ENCODE data around the gene ADGRE3.

ADGRE3 gene

DNA sequence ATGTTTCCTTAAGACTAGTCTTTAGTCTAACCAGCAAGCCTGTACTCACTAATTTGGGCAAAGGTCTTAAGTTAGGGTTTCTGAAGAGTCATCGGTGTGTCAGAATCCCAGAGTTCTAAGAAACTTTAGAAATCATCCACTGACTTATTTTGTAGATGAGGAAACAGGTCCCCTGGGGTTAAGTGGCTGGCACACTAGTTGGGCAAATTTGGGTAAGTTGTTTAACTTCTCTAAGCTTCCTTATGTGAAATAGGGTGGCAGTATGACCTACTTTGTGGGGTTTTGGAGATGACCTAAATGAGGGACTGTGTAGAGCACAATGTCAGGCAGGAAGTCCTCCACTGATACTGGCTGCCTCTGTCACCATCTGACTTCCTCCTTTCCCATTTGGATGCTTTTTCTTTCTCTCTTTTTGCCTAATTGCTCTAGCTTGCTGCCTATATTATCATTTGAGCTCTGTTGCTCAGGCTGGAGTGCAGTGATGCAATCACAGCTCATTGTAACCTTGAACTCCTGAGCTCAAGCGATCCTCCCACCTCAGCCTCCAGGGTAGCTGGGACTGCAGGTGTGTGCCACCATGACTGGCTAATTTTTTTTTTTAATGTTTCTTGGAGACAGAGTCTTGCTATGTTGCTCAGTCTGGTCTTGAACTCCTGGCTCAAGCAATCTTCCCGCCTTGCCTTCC, 2.3 kb downstream of the ADGRE3 start:
- H3K27ac ChIP-seq = no peak overlapping the region
- no peak for DNase-seq (ENCODE audit: low spot score)
- H3K4me3 ChIP-seq = no peak overlapping the region
- no peak for TF ChIP-seq CTCF (IDR thresholded peaks at IDR 0.05)

- DNase-seq (ENCODE audit: low spot score) = no peak
- no peak for TF ChIP-seq CTCF (IDR thresholded peaks at IDR 0.05)
- no peak overlapping the region for H3K27ac ChIP-seq
- H3K4me3 ChIP-seq = no peak overlapping the region
Observed at GRCh38 chr19:14670408-14670807, 4.2 kb downstream of the ADGRE3 start.

DNA sequence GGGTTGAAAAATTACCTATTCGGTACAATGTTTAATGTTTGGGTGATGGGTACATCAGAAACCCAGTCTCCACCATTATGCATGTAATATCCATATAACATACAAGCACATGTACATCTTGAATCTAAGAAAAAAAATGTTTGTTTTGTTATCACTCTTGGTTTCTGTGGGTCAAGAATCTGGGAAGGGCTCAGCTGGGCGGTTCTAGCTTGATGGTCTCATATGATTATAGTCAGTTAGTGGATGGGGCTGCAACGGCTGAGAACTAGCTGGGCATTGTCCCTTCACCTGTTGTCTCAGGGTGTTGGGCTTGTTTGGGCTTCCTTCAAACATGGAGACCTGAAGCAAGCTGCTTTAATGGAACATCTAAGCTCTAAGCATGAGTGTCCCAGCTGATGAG, 4.7 kb downstream of the ADGRE3 start:
- DNase-seq (ENCODE audit: low spot score) = no peak
- H3K27ac ChIP-seq = no peak overlapping the region
- no peak for TF ChIP-seq CTCF (IDR thresholded peaks at IDR 0.05)
- no peak overlapping the region for H3K4me3 ChIP-seq

DNA sequence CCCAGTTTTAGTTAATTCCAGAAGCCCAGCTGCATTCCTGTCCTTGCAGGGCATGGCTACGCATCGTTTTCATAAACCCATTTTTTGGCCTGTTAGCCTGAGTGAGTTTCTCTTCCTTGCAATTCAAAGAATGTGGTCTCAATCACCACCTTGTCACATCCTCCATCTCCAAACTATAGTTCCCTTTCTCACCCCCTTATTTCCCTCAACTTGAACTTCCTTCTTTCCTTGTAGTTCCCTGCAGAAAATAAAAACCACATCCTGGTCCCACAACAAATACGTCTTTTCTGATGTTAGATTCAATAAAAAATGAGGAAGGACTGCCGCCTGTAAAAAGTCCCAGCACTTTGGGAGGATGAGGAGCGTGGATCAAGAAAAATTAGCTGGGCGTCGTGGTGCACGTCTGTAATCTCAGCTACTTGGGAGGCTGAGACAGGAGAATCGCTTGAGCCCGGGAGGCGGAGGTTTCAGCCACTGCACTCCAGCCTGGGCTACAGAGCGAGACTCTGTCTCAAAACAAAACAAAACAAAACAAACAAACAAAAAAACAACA, 13.2 kb downstream of the ADGRE3 start:
- Histone ChIP-seq H3K4me3 (no peak overlapping the region), H3K27ac (no peak overlapping the region)
- no peak for DNase-seq (ENCODE audit: low spot score)
- no peak for TF ChIP-seq CTCF (IDR thresholded peaks at IDR 0.05)

DNA sequence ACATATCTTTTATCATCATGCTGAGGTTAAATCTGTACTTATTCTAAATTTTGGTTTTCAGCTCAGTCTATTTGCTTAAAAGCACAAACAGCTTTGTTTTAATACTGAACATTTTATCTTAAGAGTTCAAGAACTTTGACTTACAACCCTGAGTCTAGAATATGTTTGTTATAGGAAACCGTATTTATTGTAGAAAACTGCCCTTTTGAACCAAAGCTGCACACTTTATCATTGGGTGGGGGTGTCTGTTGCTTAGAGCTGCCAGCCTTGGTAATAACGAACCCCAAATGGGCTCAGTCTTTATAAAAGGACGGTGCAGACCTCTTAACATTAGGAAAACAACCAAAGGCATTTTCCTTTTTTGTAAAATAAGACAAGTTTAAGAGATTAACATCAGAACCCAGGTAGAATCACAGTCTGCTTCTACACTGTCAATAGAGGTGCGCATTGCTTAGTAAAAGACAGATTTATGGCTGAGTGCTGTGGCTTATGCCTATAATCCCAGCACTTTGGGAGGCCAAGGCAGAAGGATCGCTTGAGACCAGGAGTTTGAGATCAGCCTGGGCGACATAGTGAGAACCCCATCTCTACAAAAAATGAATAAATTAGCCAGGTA, 14.7 kb downstream of the ADGRE3 start:
- Histone ChIP-seq H3K27ac (no peak overlapping the region), H3K4me3 (no peak overlapping the region)
- DNase-seq (ENCODE audit: low spot score) = no peak
- no peak for TF ChIP-seq CTCF (IDR thresholded peaks at IDR 0.05)

DNA sequence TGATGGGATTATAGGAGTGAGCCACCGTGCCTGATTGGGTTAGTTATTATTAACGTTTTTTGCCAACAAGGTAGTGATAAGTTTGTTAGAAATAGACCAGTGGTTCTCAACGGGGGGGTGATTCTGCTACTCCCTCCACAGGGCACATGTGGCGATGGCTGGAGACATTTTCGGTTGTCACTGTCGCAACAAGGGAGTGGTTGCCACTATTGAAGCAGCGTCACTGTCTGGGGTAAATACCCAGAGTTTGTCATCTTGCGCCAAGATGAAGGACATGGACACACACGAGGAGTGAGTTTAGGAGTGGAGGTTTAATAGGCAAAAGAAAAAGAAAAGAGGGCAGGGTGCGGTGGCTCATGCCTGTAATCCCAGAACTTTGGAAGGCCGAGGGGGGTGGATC, 18.9 kb downstream of the ADGRE3 start:
- no peak for TF ChIP-seq CTCF (IDR thresholded peaks at IDR 0.05)
- Histone ChIP-seq H3K27ac (no peak overlapping the region), H3K4me3 (no peak overlapping the region)
- no peak for DNase-seq (ENCODE audit: low spot score)
